Measurements from ENCODE around the gene UST.
"Not testable (repeated sequence)": the region's sequence is repeated elsewhere in the genome, so short reads cannot be mapped to it uniquely, and the experiment has no call there.

Gene UST

DNA sequence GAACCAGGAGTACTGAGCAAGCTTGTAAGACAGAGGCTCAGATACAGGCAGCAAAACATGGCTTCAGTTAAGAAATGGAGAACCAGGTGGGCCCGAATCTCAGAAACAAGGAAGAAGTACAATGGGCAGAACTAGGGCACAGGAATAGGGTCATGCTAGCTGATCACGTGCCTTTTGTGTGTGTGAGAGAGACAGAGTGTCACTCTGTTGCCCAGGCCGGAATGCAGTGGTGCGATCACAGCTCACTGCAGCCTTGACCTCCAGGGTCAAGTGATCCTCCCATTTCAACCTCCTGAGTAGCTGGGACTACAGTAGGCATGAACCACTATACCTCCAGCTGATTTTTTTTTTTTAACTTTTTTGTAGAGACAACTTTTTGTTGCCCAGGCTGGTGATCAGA is 257.8 kb downstream of the UST start:
- POLR2A ChIA-PET = no interaction called here
- CTCF ChIA-PET = no interaction called here
- TF ChIP-seq NFRKB (IDR thresholded peaks at IDR 0.05) = no peak
- no peak for TF ChIP-seq ELF4 (IDR thresholded peaks at IDR 0.05)
- TF ChIP-seq, protein P1, sequence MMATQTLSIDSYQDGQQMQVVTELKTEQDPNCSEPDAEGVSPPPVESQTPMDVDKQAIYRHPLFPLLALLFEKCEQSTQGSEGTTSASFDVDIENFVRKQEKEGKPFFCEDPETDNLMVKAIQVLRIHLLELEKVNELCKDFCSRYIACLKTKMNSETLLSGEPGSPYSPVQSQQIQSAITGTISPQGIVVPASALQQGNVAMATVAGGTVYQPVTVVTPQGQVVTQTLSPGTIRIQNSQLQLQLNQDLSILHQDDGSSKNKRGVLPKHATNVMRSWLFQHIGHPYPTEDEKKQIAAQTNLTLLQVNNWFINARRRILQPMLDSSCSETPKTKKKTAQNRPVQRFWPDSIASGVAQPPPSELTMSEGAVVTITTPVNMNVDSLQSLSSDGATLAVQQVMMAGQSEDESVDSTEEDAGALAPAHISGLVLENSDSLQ (IDR thresholded peaks at IDR 0.05) = no peak
- TF ChIP-seq SUZ12 (IDR thresholded peaks at IDR 0.05) = no peak
- no peak for TF ChIP-seq ZNF384 (IDR thresholded peaks at IDR 0.05)
- no peak for TF ChIP-seq FOXM1 (IDR thresholded peaks at IDR 0.05; ENCODE audit: borderline replicate concordance)
- TF ChIP-seq ARNT (IDR thresholded peaks at IDR 0.05) = no peak
- no peak for TF ChIP-seq FOXK2 (IDR thresholded peaks at IDR 0.05)
- no peak for TF ChIP-seq SP1 (IDR thresholded peaks at IDR 0.05)
- TF ChIP-seq BHLHE40 (IDR thresholded peaks at IDR 0.05; ENCODE audit: borderline replicate concordance) = no peak
- no peak for TF ChIP-seq FOXA1 (IDR thresholded peaks at IDR 0.05)
- no peak for TF ChIP-seq CTBP1 (IDR thresholded peaks at IDR 0.05; ENCODE audit: borderline replicate concordance)
- no peak for TF ChIP-seq HDGF (IDR thresholded peaks at IDR 0.05; ENCODE audit: borderline replicate concordance)
- no peak for DNase-seq (ENCODE audit: extremely low spot score)

DNA sequence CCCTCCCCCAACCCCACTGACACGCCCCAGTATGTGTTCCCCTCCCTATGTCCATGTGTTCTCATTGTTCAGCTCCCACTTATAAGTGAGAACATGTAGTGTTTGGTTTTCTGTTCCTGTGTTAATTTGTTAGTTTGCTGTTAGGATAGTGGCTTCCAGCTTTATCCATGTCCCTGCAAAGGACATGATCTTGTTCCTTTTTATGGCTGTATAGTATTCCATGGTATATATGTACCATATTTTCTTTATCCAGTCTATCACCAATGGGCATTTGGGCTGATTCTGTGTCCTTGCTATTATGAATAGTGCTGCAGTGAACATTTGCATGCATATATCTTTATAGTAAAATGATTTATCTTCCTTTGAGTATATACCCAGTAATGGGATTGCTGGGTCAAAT is 259.4 kb downstream of the UST start:
- CTCF ChIA-PET; POLR2A ChIA-PET; DNase-seq (ENCODE audit: extremely low spot score): not testable (repeated sequence)

DNA sequence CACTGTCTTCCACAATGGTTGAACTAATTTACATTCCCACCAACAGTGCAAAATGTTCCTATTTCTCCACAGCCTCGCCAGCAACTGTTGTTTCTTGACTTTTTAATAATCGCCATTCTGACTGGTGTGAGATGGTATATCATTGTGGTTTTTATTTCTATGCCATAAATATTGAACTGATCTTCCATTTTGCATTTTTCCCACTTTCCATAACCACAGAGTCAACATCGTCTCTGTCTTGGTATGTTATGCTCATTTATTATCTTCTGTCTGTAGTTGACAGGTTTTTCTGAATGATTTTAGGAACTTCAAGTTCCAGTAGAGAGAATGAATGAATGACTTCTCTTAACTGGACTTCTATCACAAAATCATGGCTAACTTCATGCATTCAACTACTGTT is 259.8 kb downstream of the UST start:
- DNase-seq (ENCODE audit: extremely low spot score) = no peak
- TF ChIP-seq CTBP1 (IDR thresholded peaks at IDR 0.05; ENCODE audit: borderline replicate concordance) (no peak), ZNF384 (IDR thresholded peaks at IDR 0.05) (no peak), FOXK2 (IDR thresholded peaks at IDR 0.05) (no peak), LEF1 (IDR thresholded peaks at IDR 0.05; ENCODE audit: borderline replicate concordance) (no peak), ARNT (IDR thresholded peaks at IDR 0.05) (no peak), SP1 (IDR thresholded peaks at IDR 0.05) (no peak), TARDBP (IDR thresholded peaks at IDR 0.05) (no peak), HDGF (IDR thresholded peaks at IDR 0.05; ENCODE audit: borderline replicate concordance) (no peak), SUZ12 (IDR thresholded peaks at IDR 0.05) (no peak), FOXM1 (IDR thresholded peaks at IDR 0.05; ENCODE audit: borderline replicate concordance) (no peak), FOXA1 (IDR thresholded peaks at IDR 0.05) (no peak), ELF4 (IDR thresholded peaks at IDR 0.05) (no peak), BHLHE40 (IDR thresholded peaks at IDR 0.05; ENCODE audit: borderline replicate concordance) (no peak), L3MBTL2 (conservative IDR thresholded peaks at IDR 0.05) (no peak)
- TF ChIP-seq, protein P1 (IDR thresholded peaks at IDR 0.05) = no peak
- CTCF ChIA-PET = no interaction called here
- POLR2A ChIA-PET = no interaction called here

DNA sequence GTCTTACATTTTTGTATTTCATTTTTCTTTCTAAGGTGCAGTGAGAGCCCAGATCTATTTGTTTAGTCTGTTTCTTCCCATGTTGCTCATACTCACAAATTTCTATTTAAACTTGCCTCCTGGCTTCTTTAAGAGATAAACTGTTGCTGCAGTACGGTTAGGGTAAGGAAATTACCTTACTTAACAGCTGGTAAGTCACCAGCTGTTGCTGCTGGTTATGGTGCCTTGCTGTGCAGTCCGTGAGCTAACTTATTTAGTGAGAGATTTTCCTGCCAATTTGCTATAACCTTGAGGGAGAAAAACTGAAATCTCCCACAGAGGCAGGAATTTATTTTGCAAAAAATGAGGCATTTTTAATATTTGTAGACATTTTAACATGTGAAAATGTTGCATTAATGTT is 261.0 kb downstream of the UST start:
- no peak for DNase-seq (ENCODE audit: extremely low spot score)
- CTCF ChIA-PET = no interaction called here
- TF ChIP-seq FOXM1 (IDR thresholded peaks at IDR 0.05; ENCODE audit: borderline replicate concordance) (no peak), NFRKB (IDR thresholded peaks at IDR 0.05) (no peak), BHLHE40 (IDR thresholded peaks at IDR 0.05; ENCODE audit: borderline replicate concordance) (no peak), LEF1 (IDR thresholded peaks at IDR 0.05; ENCODE audit: borderline replicate concordance) (no peak), ZNF384 (IDR thresholded peaks at IDR 0.05) (no peak), CTBP1 (IDR thresholded peaks at IDR 0.05; ENCODE audit: borderline replicate concordance) (no peak), SUZ12 (IDR thresholded peaks at IDR 0.05) (no peak), HDGF (IDR thresholded peaks at IDR 0.05; ENCODE audit: borderline replicate concordance) (no peak), ELF4 (IDR thresholded peaks at IDR 0.05) (no peak), FOXK2 (IDR thresholded peaks at IDR 0.05) (no peak), FOXA1 (IDR thresholded peaks at IDR 0.05) (no peak), TARDBP (IDR thresholded peaks at IDR 0.05) (no peak), ARNT (IDR thresholded peaks at IDR 0.05) (no peak), L3MBTL2 (conservative IDR thresholded peaks at IDR 0.05) (no peak), SP1 (IDR thresholded peaks at IDR 0.05) (no peak)
- TF ChIP-seq, protein P1 (IDR thresholded peaks at IDR 0.05) = no peak
- POLR2A ChIA-PET = no interaction called here

DNA sequence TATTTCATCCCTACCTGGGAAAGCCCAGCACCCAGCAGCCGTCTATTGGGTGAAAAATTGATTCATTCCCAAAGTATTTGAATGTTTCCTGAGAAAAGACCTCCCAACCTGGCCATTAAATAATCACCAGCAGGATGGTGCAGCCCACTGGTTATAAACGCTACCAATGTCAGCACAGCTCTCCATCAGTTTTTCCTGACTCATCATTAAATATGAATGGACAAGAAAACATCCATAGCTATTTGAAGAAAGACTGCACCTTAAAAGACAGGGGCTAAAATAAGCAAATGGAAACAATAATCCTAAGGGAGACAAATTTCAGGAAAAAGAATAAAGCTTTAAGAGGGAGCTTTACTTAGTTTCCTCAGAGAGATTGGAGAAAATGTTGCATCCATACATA is 261.9 kb downstream of the UST start:
- no peak for DNase-seq (ENCODE audit: extremely low spot score)
- ChIA-PET POLR2A (no interaction called here), CTCF (no interaction called here)

DNA sequence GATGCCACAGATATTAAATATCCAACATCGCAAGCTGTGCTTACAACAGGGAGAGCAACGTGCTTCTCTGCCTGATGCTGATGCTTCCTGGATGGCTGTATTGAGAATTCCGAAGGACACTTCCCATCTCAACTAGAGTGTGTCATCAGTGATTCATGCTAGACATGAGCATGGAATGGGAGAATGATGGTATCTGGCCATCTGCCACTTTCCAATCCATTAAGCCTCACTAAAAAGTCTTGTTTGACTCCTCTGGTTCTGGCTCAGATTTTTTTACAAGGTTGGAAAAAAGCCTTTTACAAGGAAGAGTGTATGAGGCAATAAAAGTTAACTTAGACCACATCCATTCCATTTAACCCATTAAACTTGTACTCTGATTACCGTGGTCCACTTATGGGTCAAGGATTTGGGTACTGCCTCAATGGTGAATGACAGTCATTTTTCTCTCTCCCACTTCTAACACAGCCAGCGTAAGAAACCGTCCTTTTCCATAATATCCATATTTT is 265.3 kb downstream of the UST start:
- CTCF ChIA-PET = no interaction called here
- DNase-seq (ENCODE audit: extremely low spot score) = peak; percentile 63
- POLR2A ChIA-PET = no interaction called here
- TF ChIP-seq FOXA1 (IDR thresholded peaks at IDR 0.05) = no peak
- TF ChIP-seq, protein P1 (IDR thresholded peaks at IDR 0.05) = peak; percentile 82
- TF ChIP-seq CTBP1 (IDR thresholded peaks at IDR 0.05; ENCODE audit: borderline replicate concordance) = peak; percentile 89
- peak; percentile 87 for TF ChIP-seq ZNF384 (IDR thresholded peaks at IDR 0.05)

More for the DNA sequence above, 261.9 kb downstream of the UST start:
- TF ChIP-seq L3MBTL2 (conservative IDR thresholded peaks at IDR 0.05) = no peak
- no peak for TF ChIP-seq CTBP1 (IDR thresholded peaks at IDR 0.05; ENCODE audit: borderline replicate concordance)
- TF ChIP-seq FOXA1 (IDR thresholded peaks at IDR 0.05) = no peak
- no peak for TF ChIP-seq HDGF (IDR thresholded peaks at IDR 0.05; ENCODE audit: borderline replicate concordance)
- no peak for TF ChIP-seq FOXM1 (IDR thresholded peaks at IDR 0.05; ENCODE audit: borderline replicate concordance)
- no peak for TF ChIP-seq SUZ12 (IDR thresholded peaks at IDR 0.05)
